Liver (tissue), 9 donors: ENCODE results near the gene NLGN1. TPM values are rescaled to one million over a fixed set of nuclear protein-coding genes. Genes with fewer than 3 reads are reported as not detected.

Source experiments
- DNase-seq: peaks from one replicate; pipeline ENCODE4 v3.0.0-alpha.2; 2017; ENCODE audit warnings: low spot score
- H3K27ac ChIP-seq, 2 donors: one replicate each; pipeline ENCODE4 v1.7.0; 2013; ENCODE audit warnings: inconsistent platforms in 2 of 2, low read length in 2 of 2, control low read depth in 1 of 2, low read depth in 1 of 2, mild to moderate bottlenecking in 1 of 2
- H3K27me3 ChIP-seq, 4 donors: one replicate each; pipeline versions ENCODE4 v1.6.1 to v1.7.0; 2013; ENCODE audit warnings: low read length in 3 of 4, inconsistent platforms in 1 of 4, mild to moderate bottlenecking in 1 of 4, moderate library complexity in 1 of 4; ENCODE audit not compliant: control insufficient read depth in 4 of 4, insufficient read depth in 4 of 4
- H3K36me3 ChIP-seq, 4 donors: one replicate each; pipeline versions ENCODE4 v1.6.1 to v1.7.0; 2013; ENCODE audit warnings: low read length in 3 of 4, mild to moderate bottlenecking in 3 of 4, low read depth in 1 of 4, moderate library complexity in 1 of 4; ENCODE audit not compliant: control insufficient read depth in 4 of 4, insufficient read depth in 3 of 4
- H3K4me1 ChIP-seq, 4 donors: one replicate each; pipeline versions ENCODE4 v1.6.1 to v1.7.0; 2013; ENCODE audit warnings: low read length in 3 of 4, mild to moderate bottlenecking in 3 of 4, moderate library complexity in 1 of 4; ENCODE audit not compliant: control insufficient read depth in 4 of 4, insufficient read depth in 4 of 4
- H3K4me3 ChIP-seq, 3 donors: one replicate each; pipeline versions ENCODE4 v1.6.1 to v1.7.0; 2013; ENCODE audit warnings: low read length in 3 of 3, control low read depth in 1 of 3, low read depth in 1 of 3, mild to moderate bottlenecking in 1 of 3
- H3K9ac ChIP-seq, 2 donors: one replicate each; pipeline ENCODE4 v1.7.0; 2013; ENCODE audit warnings: low read length in 2 of 2, mild to moderate bottlenecking in 2 of 2, moderate library complexity in 2 of 2, control low read depth in 1 of 2, low read depth in 1 of 2
- H3K9me3 ChIP-seq, 4 donors: one replicate each; pipeline versions ENCODE4 v1.6.1 to v1.7.0; 2013; ENCODE audit warnings: low read length in 3 of 4; ENCODE audit not compliant: control insufficient read depth in 4 of 4
- ATF3 ChIP-seq: IDR thresholded peaks from 2 replicates; pipeline ENCODE4 v1.6.1; 2016; ENCODE audit warnings: antibody characterized with exemption
- CTCF ChIP-seq: fragments of 150-350 bp; IDR thresholded peaks from 2 replicates; pipeline ENCODE4 v1.5.1; 2017; ENCODE audit warnings: improper control_type of control experiment, low read depth, low read length; ENCODE audit not compliant: missing input control
- EGR1 ChIP-seq, 2 donors: IDR thresholded peaks; 2 replicates each; pipeline ENCODE4 v1.6.1; 2016 to 2018; ENCODE audit warnings: antibody characterized with exemption in 2 of 2, low read depth in 2 of 2
- FOXA1 ChIP-seq: IDR thresholded peaks from 2 replicates; pipeline ENCODE4 v1.6.1; 2016; ENCODE audit warnings: antibody characterized with exemption
- FOXA2 ChIP-seq: IDR thresholded peaks from 2 replicates; pipeline ENCODE4 v1.6.1; 2016; ENCODE audit warnings: antibody characterized with exemption
- GABPA ChIP-seq, 2 donors: IDR thresholded peaks in 1 of 2; conservative IDR thresholded peaks in 1 of 2; 2 replicates each; pipeline ENCODE4 v1.6.1; 2016; ENCODE audit warnings: antibody characterized with exemption in 2 of 2, mild to moderate bottlenecking in 1 of 2, moderate library complexity in 1 of 2
- HNF4A ChIP-seq, 2 donors: conservative IDR thresholded peaks; 2 replicates each; pipeline ENCODE4 v1.6.1; 2016; ENCODE audit warnings: antibody characterized with exemption in 2 of 2, mild to moderate bottlenecking in 2 of 2
- HNF4G ChIP-seq: IDR thresholded peaks from 2 replicates; pipeline ENCODE4 v1.6.1; 2016; ENCODE audit warnings: antibody characterized with exemption
- JUND ChIP-seq, 2 donors: IDR thresholded peaks; 2 replicates each; pipeline ENCODE4 v1.6.1; 2016; ENCODE audit warnings: antibody characterized with exemption in 2 of 2
- MAX ChIP-seq: IDR thresholded peaks from 2 replicates; pipeline ENCODE4 v1.6.1; 2016; ENCODE audit warnings: antibody characterized with exemption
- NR2F2 ChIP-seq: IDR thresholded peaks from 2 replicates; pipeline ENCODE4 v1.6.1; 2016; ENCODE audit warnings: antibody characterized with exemption
- RAD21 ChIP-seq, 2 donors: IDR thresholded peaks; 2 replicates each; pipeline ENCODE4 v1.6.1; 2016; ENCODE audit warnings: antibody characterized with exemption in 2 of 2, mild to moderate bottlenecking in 2 of 2
- REST ChIP-seq: IDR thresholded peaks from 2 replicates; pipeline ENCODE4 v1.6.1; 2016; ENCODE audit warnings: antibody characterized with exemption, mild to moderate bottlenecking
- RXRA ChIP-seq, 2 donors: IDR thresholded peaks; 2 replicates each; pipeline ENCODE4 v1.6.1; 2017 to 2018; ENCODE audit warnings: antibody characterized with exemption in 2 of 2, mild to moderate bottlenecking in 1 of 2
- SP1 ChIP-seq: IDR thresholded peaks from 2 replicates; pipeline ENCODE4 v1.6.1; 2018; ENCODE audit warnings: antibody characterized with exemption, mild to moderate bottlenecking
- TAF1 ChIP-seq: conservative IDR thresholded peaks from 2 replicates; pipeline ENCODE4 v1.6.1; 2016; ENCODE audit warnings: antibody characterized with exemption, mild to moderate bottlenecking
- YY1 ChIP-seq: IDR thresholded peaks from 2 replicates; pipeline ENCODE4 v1.6.1; 2016; ENCODE audit warnings: antibody characterized with exemption, mild to moderate bottlenecking
- ZBTB33 ChIP-seq: IDR thresholded peaks from 2 replicates; pipeline ENCODE4 v1.6.1; 2016; ENCODE audit warnings: antibody characterized with exemption
- WGBS: extraction: QIAGEN DNeasy Blood & Tissue Kit; methylation state at CpG from one replicate; pipeline ENCODE4 v1.1.7; 2013; 5-methylcytosine and 5-hydroxymethylcytosine counted together
- polyA plus RNA-seq, 2 donors: library from polyadenylated mRNA; stranded (reverse) in 1 of 2; unstranded in 1 of 2; fragments of 200-250 nt in 1 of 2; fragments of >200 nt in 1 of 2; fragmentation: Nextera tagmentation in 1 of 2; extraction: Ambion mirVana in 1 of 2; gene quantifications; one replicate each; pipeline versions ENCODE4 v1.2.1 to v1.2.3, GENCODE V29; 2013 to 2015
- total RNA-seq, 2 donors: library from RNA; depleted of rRNA; stranded (reverse); fragments of >200 nt; gene quantifications; one replicate each; pipeline ENCODE4 v1.2.3, GENCODE V29; 2014
- donor health status: healthy.
- donor health status: healthy.
- donor health status: healthy.
- donor health status: healthy.
- donor health status: healthy.

NLGN1 gene
- total and polyA plus RNA-seq, 4 donors: 0.02 to 0.67 (median 0.37) TPM; not detected in 1

GRCh38 chr3:174049472-174049871 lies 651.9 kb downstream of the NLGN1 start:
- no peaks in the 10 kb centered on the region for H3K9me3 ChIP-seq
- H3K36me3 ChIP-seq: no peaks in the 10 kb centered on the region
- H3K4me3 ChIP-seq: no peak overlapping the region
- no peaks in the 10 kb centered on the region for H3K4me1 ChIP-seq
- DNase-seq: no peak
- no peak for TF ChIP-seq TAF1
- no peak for TF ChIP-seq RAD21 (IDR thresholded peaks at IDR 0.05)
- WGBS: 65% methylated on average over 3 of the region's 3 CpGs
- H3K9ac ChIP-seq: no peak overlapping the region
- no peak overlapping the region for H3K27ac ChIP-seq
- H3K27me3 ChIP-seq: no peaks in the 10 kb centered on the region

DNA sequence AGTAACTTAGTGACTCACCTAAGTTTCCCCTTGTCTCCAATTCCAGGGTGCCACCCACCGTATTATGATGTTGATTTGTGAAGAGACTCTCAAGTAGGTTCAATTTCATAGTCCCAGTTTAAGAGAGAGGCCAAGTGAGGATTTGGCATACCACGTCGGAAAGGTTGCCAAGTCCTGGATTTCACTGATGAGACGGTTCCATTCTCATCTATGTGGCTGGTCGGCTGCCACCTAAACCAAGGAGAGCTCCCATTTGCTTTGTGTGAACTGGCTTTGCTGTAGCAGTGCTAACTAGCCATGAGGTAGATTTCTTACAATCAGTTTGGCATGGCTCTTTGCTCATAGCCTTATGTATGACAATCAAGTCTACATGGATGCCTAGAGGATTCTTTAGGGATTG lies 653.6 kb downstream of the NLGN1 start:
- Histone ChIP-seq H3K9me3 (no peaks in the 10 kb centered on the region), H3K4me1 (no peaks in the 10 kb centered on the region), H3K27me3 (no peaks in the 10 kb centered on the region), H3K27ac (no peak overlapping the region), H3K9ac (no peak overlapping the region), H3K4me3 (no peak overlapping the region), H3K36me3 (no peaks in the 10 kb centered on the region)
- DNase-seq: no peak
- TF ChIP-seq TAF1 (no peak), CTCF (no peak), YY1 (no peak), SP1 (no peak), RAD21 (IDR thresholded peaks at IDR 0.05) (no peak), RXRA (IDR thresholded peaks at IDR 0.05) (no peak), FOXA1 (no peak), GABPA (IDR thresholded peaks at IDR 0.05 in 1 of 2, conservative IDR thresholded peaks at IDR 0.05 in 1 of 2) (no peak), JUND (IDR thresholded peaks at IDR 0.05) (no peak), REST (no peak)
- 80% methylated on average over 5 of the region's 5 CpGs for WGBS

- H3K9me3 ChIP-seq: peaks cover 0 to 6% (median 1%) of the 10 kb centered on the region in 4 donors
- H3K4me1 ChIP-seq: no peaks in the 10 kb centered on the region
- H3K27me3 ChIP-seq: no peaks in the 10 kb centered on the region
- WGBS: 66% methylated on average over 4 of the region's 4 CpGs
- TF ChIP-seq NR2F2 (no peak), JUND (IDR thresholded peaks at IDR 0.05) (no peak), FOXA2 (no peak), FOXA1 (no peak), ATF3 (no peak), MAX (no peak), TAF1 (no peak), EGR1 (IDR thresholded peaks at IDR 0.05; ENCODE audit: low read depth in 2 of 2) (no peak), GABPA (IDR thresholded peaks at IDR 0.05 in 1 of 2, conservative IDR thresholded peaks at IDR 0.05 in 1 of 2) (no peak), CTCF (no peak), SP1 (no peak), ZBTB33 (no peak), RXRA (IDR thresholded peaks at IDR 0.05) (no peak), HNF4A (conservative IDR thresholded peaks at IDR 0.05) (no peak), YY1 (no peak), HNF4G (no peak), RAD21 (IDR thresholded peaks at IDR 0.05) (no peak)
- H3K4me3 ChIP-seq: no peak overlapping the region
- no peak overlapping the region for H3K9ac ChIP-seq
- no peaks in the 10 kb centered on the region for H3K36me3 ChIP-seq
- DNase-seq: no peak
- no peak overlapping the region for H3K27ac ChIP-seq
Measured at GRCh38 chr3:174058804-174059203, 661.3 kb downstream of the NLGN1 start.
